MM.1S (cell line): ENCODE measurements around the gene DUSP7.

Experiments used
- DNase-seq: peaks from one replicate; pipeline ENCODE4 v3.0.0-alpha.2; 2015
- H2AFZ ChIP-seq: fragments of 300-600 bp; sonication (generic); 2 replicates; pipeline ENCODE4 v1.6.0; 2016; ENCODE audit warnings: antibody characterized with exemption, low read length
- H3F3A ChIP-seq: fragments of 300-600 bp; sonication (generic); 2 replicates; pipeline ENCODE4 v1.6.1; 2016; ENCODE audit warnings: mild to moderate bottlenecking, antibody characterized with exemption, low read length, moderate library complexity, mixed read lengths; ENCODE audit not compliant: insufficient read depth
- H3K27ac ChIP-seq: fragments of 300-600 bp; sonication (generic); 2 replicates; pipeline ENCODE4 v1.5.1; 2016; ENCODE audit warnings: mild to moderate bottlenecking, low read length
- H3K27me3 ChIP-seq: fragments of 300-600 bp; sonication (generic); replicated peaks from 2 replicates; pipeline ENCODE4 v1.6.0; 2016; ENCODE audit warnings: low read length; ENCODE audit not compliant: insufficient read depth
- H3K36me3 ChIP-seq: fragments of 300-600 bp; sonication (generic); replicated peaks from 2 replicates; pipeline ENCODE4 v1.6.1; 2016; ENCODE audit warnings: mild to moderate bottlenecking, low read length, mixed read lengths; ENCODE audit not compliant: insufficient read depth
- H3K4me1 ChIP-seq: fragments of 300-600 bp; sonication (generic); 2 replicates; pipeline ENCODE4 v1.6.1; 2016; ENCODE audit warnings: low read length, mixed read lengths
- H3K4me2 ChIP-seq: fragments of 300-600 bp; sonication (generic); 2 replicates; pipeline ENCODE4 v1.6.0; 2016; ENCODE audit warnings: low read depth, low read length
- H3K4me3 ChIP-seq: fragments of 300-600 bp; sonication (generic); 2 replicates; pipeline ENCODE4 v1.5.1; 2016; ENCODE audit warnings: low read length, mixed read lengths
- H3K79me2 ChIP-seq: fragments of 300-600 bp; sonication (generic); 2 replicates; pipeline ENCODE4 v1.6.1; 2016; ENCODE audit warnings: mixed run types, low read length, mixed read lengths
- H3K9ac ChIP-seq: fragments of 300-600 bp; sonication (generic); 2 replicates; pipeline ENCODE4 v1.6.1; 2016; ENCODE audit warnings: low read length, mixed read lengths
- H3K9me2 ChIP-seq: fragments of 300-600 bp; sonication (generic); replicated peaks from 2 replicates; pipeline ENCODE4 v1.6.1; 2016; ENCODE audit warnings: mild to moderate bottlenecking, low read length, mixed read lengths; ENCODE audit not compliant: insufficient read depth
- H3K9me3 ChIP-seq: fragments of 300-600 bp; sonication (generic); replicated peaks from 2 replicates; pipeline ENCODE4 v1.6.1; 2016; ENCODE audit warnings: mild to moderate bottlenecking, low read length, mixed read lengths; ENCODE audit not compliant: insufficient read depth
- H4K20me1 ChIP-seq: fragments of 300-600 bp; sonication (generic); 2 replicates; pipeline ENCODE4 v1.6.1; 2016; ENCODE audit warnings: mild to moderate bottlenecking, low read length, moderate library complexity, mixed read lengths; ENCODE audit not compliant: insufficient read depth
- CTCF ChIP-seq: fragments of 300-600 bp; sonication (generic); IDR thresholded peaks from 2 replicates; pipeline ENCODE4 v1.5.1; 2016; ENCODE audit warnings: antibody characterized with exemption, low read length, mixed read lengths
- EZH2 ChIP-seq: fragments of 300-600 bp; sonication (generic); optimal IDR thresholded peaks from 2 replicates; pipeline ENCODE3; 2017; ENCODE audit warnings: low read depth, mild to moderate bottlenecking, antibody characterized with exemption, low read length, mixed read lengths
- EZH2phosphoT487 ChIP-seq: fragments of 300-600 bp; sonication (generic); IDR thresholded peaks from 2 replicates; pipeline ENCODE4 v1.6.1; 2018; ENCODE audit warnings: antibody characterized with exemption, low read length

The DUSP7 gene

GRCh38 chr3:52039426-52039825 lies 16.9 kb downstream of the DUSP7 start:
- H3K4me3 ChIP-seq, result no peak overlapping the region
- no peaks in the 10 kb centered on the region for H3K9me2 ChIP-seq
- no peaks in the 10 kb centered on the region for H3K36me3 ChIP-seq
- H3K9me3 ChIP-seq, result no peaks in the 10 kb centered on the region
- DNase-seq, result no peak
- H4K20me1 ChIP-seq, result no peaks in the 10 kb centered on the region
- peaks cover 22% of the 10 kb centered on the region for H3K27me3 ChIP-seq
- TF ChIP-seq EZH2phosphoT487 (no peak), EZH2 (no peak), CTCF (no peak)
- H3K4me1 ChIP-seq, result no peaks in the 10 kb centered on the region
- H3K4me2 ChIP-seq, result no peak overlapping the region
- no peaks in the 10 kb centered on the region for H3F3A ChIP-seq
- no peak overlapping the region for H3K27ac ChIP-seq
- no peak overlapping the region for H2AFZ ChIP-seq
- no peak overlapping the region for H3K9ac ChIP-seq
- H3K79me2 ChIP-seq, result no peaks in the 10 kb centered on the region

GRCh38 chr3:52038227-52038626 lies 18.1 kb downstream of the DUSP7 start:
- Histone ChIP-seq H3K9me2 (no peaks in the 10 kb centered on the region), H3K9ac (no peak overlapping the region), H3K4me3 (no peak overlapping the region), H3K79me2 (no peaks in the 10 kb centered on the region), H2AFZ (no peak overlapping the region), H3K4me1 (no peaks in the 10 kb centered on the region), H3F3A (no peaks in the 10 kb centered on the region), H3K4me2 (no peak overlapping the region), H3K9me3 (no peaks in the 10 kb centered on the region), H4K20me1 (no peaks in the 10 kb centered on the region), H3K27me3 (peaks cover 17% of the 10 kb centered on the region), H3K36me3 (no peaks in the 10 kb centered on the region), H3K27ac (no peak overlapping the region)
- no peak for DNase-seq
- TF ChIP-seq EZH2 (no peak), EZH2phosphoT487 (no peak), CTCF (no peak)

- Histone ChIP-seq H3K36me3 (no peaks in the 10 kb centered on the region), H3K79me2 (no peaks in the 10 kb centered on the region), H3K4me2 (no peak overlapping the region), H3F3A (no peaks in the 10 kb centered on the region), H3K9me2 (no peaks in the 10 kb centered on the region), H3K27me3 (peaks cover 16% of the 10 kb centered on the region), H4K20me1 (no peaks in the 10 kb centered on the region), H3K4me1 (no peaks in the 10 kb centered on the region), H3K9me3 (no peaks in the 10 kb centered on the region), H3K9ac (no peak overlapping the region), H3K4me3 (no peak overlapping the region), H2AFZ (no peak overlapping the region), H3K27ac (no peak overlapping the region)
- no peak for TF ChIP-seq EZH2phosphoT487
- TF ChIP-seq EZH2, result no peak
- TF ChIP-seq CTCF, result no peak
- DNase-seq, result no peak
These were observed 19.1 kb downstream of the DUSP7 start for GRCh38 chr3:52037291-52037690.
